Glutamatergic neuron (in vitro differentiated cells): ENCODE data around the gene ARHGEF26. TPM values are rescaled to one million over a fixed set of nuclear protein-coding genes. Genes with fewer than 3 reads are reported as not detected.

Source experiments
- DNase-seq: peaks from one replicate; pipeline ENCODE4 v3.0.0; 2022
- H3K27ac Mint-ChIP-seq: one replicate; pipeline ENCODE4 v1.8.0; 2020; ENCODE audit warnings: mild to moderate bottlenecking, mixed read lengths, inconsistent platforms; ENCODE audit not compliant: unreplicated experiment
- H3K27me3 Mint-ChIP-seq: one replicate; pipeline ENCODE4 v1.8.0; 2020; ENCODE audit warnings: mild to moderate bottlenecking, moderate library complexity, mixed read lengths, inconsistent platforms; ENCODE audit not compliant: unreplicated experiment
- H3K36me3 Mint-ChIP-seq: one replicate; pipeline ENCODE4 v1.8.0; 2020; ENCODE audit warnings: mild to moderate bottlenecking, mixed read lengths, inconsistent platforms; ENCODE audit not compliant: unreplicated experiment
- H3K4me1 Mint-ChIP-seq: one replicate; pipeline ENCODE4 v1.8.0; 2020; ENCODE audit warnings: mild to moderate bottlenecking, low read depth, mixed read lengths, inconsistent platforms; ENCODE audit not compliant: unreplicated experiment
- H3K4me3 Mint-ChIP-seq: one replicate; pipeline ENCODE4 v1.8.0; 2020; ENCODE audit warnings: mild to moderate bottlenecking, mixed read lengths, inconsistent platforms; ENCODE audit not compliant: unreplicated experiment
- H3K9me3 Mint-ChIP-seq: one replicate; pipeline ENCODE4 v1.8.0; 2020; ENCODE audit warnings: mild to moderate bottlenecking, moderate library complexity, mixed read lengths, inconsistent platforms; ENCODE audit not compliant: unreplicated experiment
- total RNA-seq: library from RNA; stranded (reverse); fragmentation: NEBNext Ultra II Directional; extraction: Animal tissue kit (Norgen Biotek cat#: 25700); gene quantifications from one replicate; pipeline ENCODE4 v1.2.1, GENCODE V29; 2021; ENCODE audit not compliant: unreplicated experiment
- TF ChIP-seq, protein P1 (sequence below): fragments of 200-600 bp; sonication (generic); IDR thresholded peaks from one replicate; pipeline ENCODE4 v1.5.0; 2021; ENCODE audit not compliant: partially characterized antibody, unreplicated experiment

The ARHGEF26 gene
- total RNA-seq, 1 donor from 2014 or later, result 4.4 TPM

DNA sequence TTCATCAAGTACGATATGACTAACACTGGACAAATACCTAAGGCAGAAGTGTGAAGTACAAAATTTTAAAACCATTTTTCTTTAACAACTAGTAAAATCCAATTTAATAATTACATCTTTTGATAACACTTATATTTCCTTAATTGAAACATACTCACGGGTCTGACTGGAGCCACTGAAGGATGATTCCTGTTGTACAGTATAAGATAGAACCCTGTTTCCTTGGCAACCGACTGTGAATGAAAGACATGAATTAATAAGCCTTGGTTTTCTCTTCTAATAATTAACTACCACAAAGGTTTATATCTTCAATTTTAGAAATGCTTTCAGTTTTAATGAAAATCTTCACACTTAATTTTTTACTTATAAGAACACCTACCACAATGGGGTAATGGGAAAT is 183.7 kb downstream of the ARHGEF26 start:
- H3K4me3 Mint-ChIP-seq, result no peak overlapping the region
- TF ChIP-seq, protein P1, sequence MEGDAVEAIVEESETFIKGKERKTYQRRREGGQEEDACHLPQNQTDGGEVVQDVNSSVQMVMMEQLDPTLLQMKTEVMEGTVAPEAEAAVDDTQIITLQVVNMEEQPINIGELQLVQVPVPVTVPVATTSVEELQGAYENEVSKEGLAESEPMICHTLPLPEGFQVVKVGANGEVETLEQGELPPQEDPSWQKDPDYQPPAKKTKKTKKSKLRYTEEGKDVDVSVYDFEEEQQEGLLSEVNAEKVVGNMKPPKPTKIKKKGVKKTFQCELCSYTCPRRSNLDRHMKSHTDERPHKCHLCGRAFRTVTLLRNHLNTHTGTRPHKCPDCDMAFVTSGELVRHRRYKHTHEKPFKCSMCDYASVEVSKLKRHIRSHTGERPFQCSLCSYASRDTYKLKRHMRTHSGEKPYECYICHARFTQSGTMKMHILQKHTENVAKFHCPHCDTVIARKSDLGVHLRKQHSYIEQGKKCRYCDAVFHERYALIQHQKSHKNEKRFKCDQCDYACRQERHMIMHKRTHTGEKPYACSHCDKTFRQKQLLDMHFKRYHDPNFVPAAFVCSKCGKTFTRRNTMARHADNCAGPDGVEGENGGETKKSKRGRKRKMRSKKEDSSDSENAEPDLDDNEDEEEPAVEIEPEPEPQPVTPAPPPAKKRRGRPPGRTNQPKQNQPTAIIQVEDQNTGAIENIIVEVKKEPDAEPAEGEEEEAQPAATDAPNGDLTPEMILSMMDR, result no peak
- H3K27ac Mint-ChIP-seq, result no peak overlapping the region
- H3K4me1 Mint-ChIP-seq, result peaks cover 5% of the 10 kb centered on the region
- DNase-seq, result no peak
- no peaks in the 10 kb centered on the region for H3K27me3 Mint-ChIP-seq
- H3K36me3 Mint-ChIP-seq, result no peaks in the 10 kb centered on the region
- H3K9me3 Mint-ChIP-seq, result no peaks in the 10 kb centered on the region

DNA sequence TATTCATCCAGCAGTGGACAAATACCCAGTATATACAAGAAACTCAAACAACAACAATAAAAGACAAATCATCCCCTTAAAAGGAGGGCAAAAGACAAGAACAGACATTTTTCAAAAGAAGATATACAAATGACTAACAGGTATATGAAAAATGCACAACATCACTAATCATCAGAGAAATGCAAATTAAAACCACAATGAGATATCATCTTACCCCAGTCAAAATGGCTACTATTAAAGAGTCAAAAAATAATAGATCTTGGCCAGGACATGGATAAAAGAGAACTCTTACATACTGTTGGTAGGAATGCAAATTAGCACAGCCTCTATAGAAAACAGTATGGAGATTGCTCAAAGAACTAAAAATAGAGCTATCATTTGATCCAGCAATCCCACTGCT is 186.2 kb downstream of the ARHGEF26 start:
- TF ChIP-seq, protein P1, result no peak
- Mint-ChIP-seq H3K36me3 (no peaks in the 10 kb centered on the region), H3K27ac (no peak overlapping the region), H3K9me3 (no peaks in the 10 kb centered on the region), H3K4me3 (no peak overlapping the region), H3K27me3 (no peaks in the 10 kb centered on the region), H3K4me1 (peaks cover 5% of the 10 kb centered on the region)
- DNase-seq, result no peak

Other genes starting within 250 kb of the ARHGEF26 start
- gene DHX36, start 203.1 kb downstream of the ARHGEF26 start, total RNA-seq, result 147 TPM